GM19240 (cell line): ENCODE data around the gene FNDC3B.

ENCODE experiments used
- DNase-seq: peaks from one replicate; pipeline ENCODE4 v3.0.0; 2011; ENCODE audit warnings: low spot score; ENCODE audit not compliant: insufficient read length

Gene FNDC3B

GRCh38 chr3:172187511-172187910 lies 148.1 kb downstream of the FNDC3B start:
- DNase-seq, result no peak

GRCh38 chr3:172188511-172188910 lies 149.1 kb downstream of the FNDC3B start:
- DNase-seq, result no peak

GRCh38 chr3:172189213-172189612 lies 149.8 kb downstream of the FNDC3B start:
- no peak for DNase-seq

DNA sequence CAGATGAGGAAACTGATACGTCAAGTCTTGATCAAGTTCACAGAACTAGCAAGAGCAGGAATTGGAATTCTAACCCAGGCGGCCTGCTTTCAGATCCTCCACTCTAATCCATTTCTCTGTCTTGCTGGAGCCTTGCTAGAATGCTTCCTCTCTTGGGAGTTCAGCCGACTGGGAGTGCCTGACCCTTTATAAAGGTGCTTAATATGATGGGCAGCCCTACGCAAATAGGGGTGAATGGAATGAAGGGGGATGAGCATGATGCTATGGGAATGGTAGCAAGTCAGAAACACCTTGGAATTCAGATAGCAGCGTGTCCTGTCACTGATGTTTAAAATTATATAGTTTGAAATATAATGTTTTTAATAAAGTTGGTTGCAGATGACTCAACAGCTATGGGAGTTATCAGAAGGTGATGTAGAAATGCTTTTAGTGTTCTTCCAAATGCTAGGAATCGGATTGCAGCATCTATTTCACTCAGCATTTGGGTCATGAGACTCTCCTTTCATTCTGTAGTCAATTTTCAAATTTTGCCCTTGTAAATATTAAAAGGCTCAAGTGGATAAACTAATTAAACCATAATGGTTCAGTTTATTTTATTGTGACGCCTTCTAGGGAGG lies 150.7 kb downstream of the FNDC3B start:
- no peak for DNase-seq

DNA sequence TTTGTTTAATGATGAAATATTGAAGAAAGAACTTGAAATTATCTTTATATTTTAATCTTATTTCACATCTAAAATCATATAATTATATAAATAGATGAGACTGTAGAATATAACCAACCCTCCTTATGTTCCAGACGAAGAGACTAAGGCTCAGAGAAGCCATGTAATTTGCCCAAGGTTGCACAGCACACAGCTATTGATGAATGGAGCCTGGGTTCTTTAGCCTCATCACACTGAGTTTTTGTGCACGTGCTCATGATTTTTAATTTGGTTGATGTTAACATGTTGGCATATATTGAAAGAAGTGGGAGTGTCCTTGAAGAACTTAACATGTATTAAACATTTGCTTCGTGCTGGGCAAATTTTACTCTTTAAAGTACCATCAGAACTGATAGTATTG lies 151.6 kb downstream of the FNDC3B start:
- no peak for DNase-seq

GRCh38 chr3:172191629-172192028 lies 152.3 kb downstream of the FNDC3B start:
- no peak for DNase-seq

GRCh38 chr3:172192830-172193415 lies 153.5 kb downstream of the FNDC3B start:
- DNase-seq, result no peak

GRCh38 chr3:172193436-172193835 lies 154.1 kb downstream of the FNDC3B start:
- no peak for DNase-seq

GRCh38 chr3:172194702-172195406 lies 155.5 kb downstream of the FNDC3B start:
- DNase-seq, result no peak

- DNase-seq, result no peak
Measured at GRCh38 chr3:172195407-172195754, 156.0 kb downstream of the FNDC3B start.

DNA sequence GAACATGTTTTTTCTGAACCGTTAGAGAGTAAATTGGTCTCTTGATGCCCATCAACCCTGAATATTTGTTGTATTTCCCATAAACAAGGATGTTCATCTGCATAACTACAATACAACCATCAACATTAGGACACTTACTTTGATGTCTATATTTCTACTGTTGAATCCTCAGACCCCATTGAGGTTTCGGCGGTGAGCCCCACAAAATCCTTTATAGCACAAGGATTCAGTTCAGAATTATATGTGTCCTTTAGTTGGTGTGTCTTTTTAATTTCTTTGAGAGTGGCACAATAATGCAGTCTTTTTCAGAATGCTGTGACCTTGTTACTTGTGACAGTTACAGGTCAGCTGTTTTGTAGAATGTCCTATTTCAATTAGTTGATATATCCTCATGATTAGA lies 158.0 kb downstream of the FNDC3B start:
- no peak for DNase-seq

GRCh38 chr3:172198428-172198827 lies 159.1 kb downstream of the FNDC3B start:
- no peak for DNase-seq

- no peak for DNase-seq
Measured at GRCh38 chr3:172199850-172200369, 160.5 kb downstream of the FNDC3B start.

DNA sequence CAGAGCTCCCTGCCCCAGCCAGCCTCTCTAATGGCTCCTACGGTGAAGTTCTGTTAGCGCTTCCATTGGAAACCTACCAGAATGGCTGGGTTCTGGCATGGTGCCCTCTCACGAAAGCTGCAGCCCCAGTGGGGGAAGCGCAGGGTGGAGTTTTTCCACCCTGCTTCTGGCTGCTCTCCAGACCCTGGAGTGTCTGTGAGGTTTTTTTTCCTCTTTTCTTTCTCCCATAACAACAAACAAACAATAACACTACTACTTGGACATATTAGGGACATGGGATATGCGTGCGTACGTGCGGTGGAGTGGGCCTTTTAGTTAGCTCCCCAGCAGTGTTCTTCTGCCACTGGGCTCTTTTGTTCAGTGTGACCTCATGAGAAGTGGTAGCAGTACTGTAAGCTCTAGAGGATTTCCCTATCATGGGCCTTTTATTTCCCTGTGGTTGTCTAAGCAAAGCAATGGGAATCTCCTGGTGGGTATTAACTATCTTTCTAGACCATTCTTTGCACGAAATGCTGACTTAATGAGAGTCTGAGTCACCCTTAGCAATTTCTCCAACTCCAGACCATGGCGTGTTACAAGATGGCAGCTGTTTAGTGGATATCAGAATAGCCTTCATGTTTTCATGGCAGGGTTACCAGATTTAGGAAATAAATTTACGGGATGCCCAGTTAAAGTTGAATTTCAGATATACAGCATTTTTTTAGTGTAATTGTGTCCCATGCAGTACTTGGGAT lies 161.9 kb downstream of the FNDC3B start:
- DNase-seq, result no peak

- DNase-seq, result no peak
Measured at GRCh38 chr3:172201870-172202236, 162.5 kb downstream of the FNDC3B start.

- DNase-seq, result no peak
Measured at GRCh38 chr3:172202797-172203196, 163.4 kb downstream of the FNDC3B start.

DNA sequence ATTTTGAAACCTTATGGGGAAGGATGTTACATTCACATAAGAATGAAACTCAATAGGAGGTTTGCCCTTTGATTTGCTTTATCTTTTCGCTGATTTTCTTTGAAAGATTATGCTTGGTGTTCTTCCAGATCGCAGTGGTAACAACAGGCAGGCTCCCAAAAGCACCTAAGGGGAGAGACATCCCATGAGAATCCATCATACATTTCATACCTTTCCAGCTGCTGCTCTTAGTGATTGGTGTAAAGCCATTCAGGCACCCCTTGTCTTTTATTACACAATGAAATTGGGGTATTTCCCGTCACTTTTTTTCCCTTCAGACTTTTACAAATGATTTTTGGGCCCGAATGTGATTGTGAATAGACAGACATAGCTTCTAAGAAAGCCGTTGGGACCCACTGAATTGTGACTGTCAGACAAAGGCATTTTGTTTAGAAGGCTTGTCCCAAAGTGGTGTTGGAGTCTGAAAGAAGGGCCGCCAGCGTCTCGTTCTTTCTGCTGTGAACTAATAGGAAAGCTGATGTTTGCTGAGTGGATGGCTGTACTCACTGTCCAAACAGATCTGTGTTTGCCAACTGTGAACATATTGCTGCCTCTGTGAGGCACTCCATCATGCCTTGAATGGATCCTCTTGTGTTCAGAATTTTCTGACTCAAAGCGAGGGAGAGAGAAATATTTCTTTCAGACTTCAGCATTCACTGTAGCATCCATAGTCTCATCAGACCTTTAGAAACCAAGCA lies 164.3 kb downstream of the FNDC3B start:
- no peak for DNase-seq

- no peak for DNase-seq
Measured at GRCh38 chr3:172204716-172205115, 165.3 kb downstream of the FNDC3B start.

GRCh38 chr3:172208586-172209332 lies 169.4 kb downstream of the FNDC3B start:
- DNase-seq, result no peak
